GM12892 (cell line): ENCODE data around the gene POLR1A.

ENCODE experiments used
- POLR2A ChIP-seq: IDR thresholded peaks from 2 replicates; pipeline ENCODE4 v1.6.1; 2011; ENCODE audit warnings: low read depth, low read length, control low read depth
- POLR2AphosphoS5 ChIP-seq: IDR thresholded peaks from 2 replicates; pipeline ENCODE4 v1.6.1; 2011; ENCODE audit warnings: low read depth, low read length, control low read depth
- TAF1 ChIP-seq: IDR thresholded peaks from 2 replicates; pipeline ENCODE4 v1.6.1; 2011; ENCODE audit warnings: low read depth, mild to moderate bottlenecking, control low read depth, low read length, borderline replicate concordance

DNA sequence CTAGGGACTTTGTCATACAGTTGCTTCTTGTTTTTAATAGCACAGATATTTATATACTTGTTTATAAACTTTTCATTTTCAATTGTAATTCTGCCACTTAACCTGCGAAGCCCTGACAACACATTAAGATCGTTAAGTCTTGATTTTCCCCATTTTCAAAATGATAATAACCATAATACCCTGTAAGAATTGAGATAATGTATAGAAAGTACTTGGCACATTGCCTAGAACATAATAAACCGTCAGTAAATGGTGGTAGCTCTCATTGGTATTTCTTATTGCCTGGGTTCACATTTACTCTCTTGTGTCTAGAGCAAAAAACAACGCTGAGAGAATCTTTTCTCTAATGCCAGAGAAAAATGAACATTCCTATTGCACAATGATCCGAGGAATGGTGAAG, 19.0 kb upstream of the POLR1A start:
- TF ChIP-seq POLR2AphosphoS5 (no peak), POLR2A (no peak), TAF1 (no peak)
